HCT116 (cell line): ENCODE data around the gene CPT1B. TPM values are rescaled to one million over a fixed set of nuclear protein-coding genes. Genes with fewer than 3 reads are reported as not detected.

ENCODE experiments used
- ATAC-seq: fragments of 200-7000 bp; cut with Tn5 transposase; 2 replicates; pipeline ENCODE4 v1.9.1; 2020; ENCODE audit warnings: mild to moderate bottlenecking, moderate library complexity
- BruUV-seq: library from RNA; stranded (reverse); fragments of 400-500 nt; replicated peaks from 2 replicates; lab custom pipeline; 2021; lab: Mats Ljungman, UMichigan
- CTCF ChIA-PET: fragments of 300-600 bp; sonication (Branson Sonifier 250); formaldehyde crosslinking; loops from one replicate; lab custom pipeline; 2021; ENCODE audit warnings: antibody characterized with exemption; lab: Charles Lee
- POLR2A ChIA-PET: fragments of 300-600, 350-600 bp; sonication (Branson Sonifier 250); formaldehyde crosslinking; loops from one replicate; lab custom pipeline; 2021; ENCODE audit warnings: antibody characterized with exemption; lab: Charles Lee
- RAD21 ChIA-PET, 2 experiments: fragments of 300-600 bp; sonication (Branson Sonifier 250); formaldehyde crosslinking; loops; one replicate each; lab custom pipeline; 2023; ENCODE audit warnings: low total read pairs in 2 of 2; ENCODE audit not compliant: uncharacterized antibody in 2 of 2, unreplicated experiment in 2 of 2, low non-redundant PET in 1 of 2; lab: Charles Lee
- DNase-seq: peaks from one replicate; pipeline ENCODE4 v3.0.0-alpha.2; 2010; ENCODE audit warnings: low read depth, low spot score
- H2AFZ ChIP-seq: fragments of 200-600 bp; shearing (Covaris generic), sonication (generic); 2 replicates; pipeline ENCODE4 v1.6.1; 2017; ENCODE audit warnings: low read depth, mixed run types, mixed read lengths, antibody characterized with exemption, low read length; ENCODE audit not compliant: poor library complexity, severe bottlenecking
- H3K27ac ChIP-seq: 2 replicates; pipeline ENCODE4 v1.5.1; 2012; ENCODE audit warnings: low read depth, low read length
- H3K27me3 ChIP-seq: fragments of 200-600 bp; sonication (generic); 2 replicates; pipeline ENCODE4 v1.6.1; 2016; ENCODE audit warnings: mixed run types, low read length, mixed read lengths; ENCODE audit not compliant: insufficient read depth
- H3K36me3 ChIP-seq, 2 experiments: fragments of 200-500 bp in 1 of 2; fragments of 200-600 bp in 1 of 2; sonication (Bioruptor generic) in 1 of 2; sonication (generic) in 1 of 2; 2 replicates each; pipeline versions ENCODE4 v1.5.1 to v1.6.1; 2014 to 2016; ENCODE audit warnings: low read length in 2 of 2, inconsistent platforms in 1 of 2, mixed read lengths in 1 of 2, mixed run types in 1 of 2; ENCODE audit not compliant: insufficient read depth in 2 of 2, control insufficient read depth in 1 of 2
- H3K4me1 ChIP-seq, 2 experiments: fragments of 200-600 bp in 1 of 2; sonication (generic) in 1 of 2; 2 replicates each; pipeline versions ENCODE4 v1.5.1 to v1.6.1; 2012 to 2017; ENCODE audit warnings: low read length in 2 of 2, inconsistent platforms in 1 of 2, mild to moderate bottlenecking in 1 of 2, mixed read lengths in 1 of 2, mixed run types in 1 of 2, moderate library complexity in 1 of 2; ENCODE audit not compliant: insufficient read depth in 2 of 2, control insufficient read depth in 1 of 2
- H3K4me2 ChIP-seq: fragments of 200-600 bp; sonication (generic); 2 replicates; pipeline ENCODE4 v1.6.1; 2017; ENCODE audit warnings: mixed run types, low read length, mixed read lengths
- H3K4me3 ChIP-seq, 2 experiments: fragments of 200-600 bp in 1 of 2; sonication (generic) in 1 of 2; replicated peaks in 1 of 2; 2 replicates each; pipeline ENCODE4 v1.5.1; 2011 to 2016; ENCODE audit warnings: low read length in 2 of 2, control low read depth in 1 of 2, low read depth in 1 of 2, mild to moderate bottlenecking in 1 of 2, mixed read lengths in 1 of 2, mixed run types in 1 of 2
- H3K79me2 ChIP-seq: fragments of 200-600 bp; sonication (generic); 2 replicates; pipeline ENCODE4 v1.6.1; 2017; ENCODE audit warnings: mild to moderate bottlenecking, mixed run types, low read length, moderate library complexity, mixed read lengths; ENCODE audit not compliant: insufficient read depth
- H3K9ac ChIP-seq: fragments of 200-600 bp; sonication (generic); 2 replicates; pipeline ENCODE4 v1.6.1; 2016; ENCODE audit warnings: low read length, mixed read lengths
- H3K9me2 ChIP-seq: fragments of 200-600 bp; sonication (generic), shearing (Covaris generic); 2 replicates; pipeline ENCODE4 v1.6.1; 2017; ENCODE audit warnings: mixed run types, mild to moderate bottlenecking, moderate library complexity; ENCODE audit not compliant: insufficient read depth
- H3K9me3 ChIP-seq, 2 experiments: fragments of 200-500 bp in 1 of 2; fragments of 200-600 bp in 1 of 2; sonication (Bioruptor generic) in 1 of 2; sonication (generic) in 1 of 2; 2 replicates each; pipeline ENCODE4 v1.6.1; 2014 to 2017; ENCODE audit warnings: low read length in 2 of 2, mixed read lengths in 2 of 2, inconsistent platforms in 1 of 2, low read depth in 1 of 2, mild to moderate bottlenecking in 1 of 2, mixed run types in 1 of 2, moderate library complexity in 1 of 2; ENCODE audit not compliant: control insufficient read depth in 1 of 2, insufficient read depth in 1 of 2
- H4K20me1 ChIP-seq: fragments of 200-600 bp; sonication (generic), shearing (Covaris generic); 2 replicates; pipeline ENCODE4 v1.6.1; 2017; ENCODE audit warnings: mixed run types, mild to moderate bottlenecking, moderate library complexity; ENCODE audit not compliant: insufficient read depth
- CBX3 ChIP-seq: IDR thresholded peaks from 2 replicates; pipeline ENCODE4 v1.6.1; 2012; ENCODE audit warnings: low read depth
- CEBPB ChIP-seq: IDR thresholded peaks from 2 replicates; pipeline ENCODE4 v1.6.1; 2012; ENCODE audit warnings: low read depth
- EGR1 ChIP-seq: IDR thresholded peaks from 2 replicates; pipeline ENCODE4 v1.6.1; 2012; ENCODE audit warnings: low read depth
- ELF1 ChIP-seq: IDR thresholded peaks from 2 replicates; pipeline ENCODE4 v1.6.1; 2012; ENCODE audit warnings: low read depth, borderline replicate concordance
- EZH2 ChIP-seq: fragments of 200-600 bp; sonication (generic); IDR thresholded peaks from 2 replicates; pipeline ENCODE4 v1.6.1; 2017; ENCODE audit warnings: antibody characterized with exemption, mixed run types
- JUND ChIP-seq: IDR thresholded peaks from 2 replicates; pipeline ENCODE4 v1.6.1; 2012
- RAD21 ChIP-seq: IDR thresholded peaks from 2 replicates; pipeline ENCODE4 v1.6.1; 2012; ENCODE audit warnings: low read depth, mild to moderate bottlenecking
- SIN3A ChIP-seq: IDR thresholded peaks from 2 replicates; pipeline ENCODE4 v1.6.1; 2012; ENCODE audit warnings: low read depth
- SRF ChIP-seq: IDR thresholded peaks from 2 replicates; pipeline ENCODE4 v1.6.1; 2012; ENCODE audit warnings: low read depth
- YY1 ChIP-seq: IDR thresholded peaks from 2 replicates; pipeline ENCODE4 v1.6.1; 2011; ENCODE audit warnings: low read length, low read depth, moderate library complexity, mild to moderate bottlenecking; ENCODE audit not compliant: insufficient replicate concordance; ENCODE audit errors: extremely low read depth
- ZFX ChIP-seq: fragments of 450-650 bp; IDR thresholded peaks from 2 replicates; pipeline ENCODE4 v1.6.1; 2017
- ZNF274 ChIP-seq: fragments of 200-500 bp; sonication (Bioruptor generic); IDR thresholded peaks from 2 replicates; pipeline ENCODE4 v1.6.1; 2014; ENCODE audit warnings: mild to moderate bottlenecking, low read depth, low read length, inconsistent platforms
- intact Hi-C: fragments of 100-400 bp; cut with micrococcal nuclease; formaldehyde crosslinking; loops from 2 replicates; pipeline ENCODE4 v1.10.0; 2022
- total RNA-seq: library from RNA; stranded (reverse); gene quantifications from one replicate; pipeline ENCODE4 v1.2.1, GENCODE V29; 2021; ENCODE audit not compliant: unreplicated experiment
- TF ChIP-seq, protein P1 (sequence below): IDR thresholded peaks from 2 replicates; pipeline ENCODE4 v1.6.1; 2012; ENCODE audit warnings: low read depth
- TF ChIP-seq, protein P2 (sequence below), 3 experiments: fragments of 200-600 bp in 1 of 3; sonication (generic) in 1 of 3; IDR thresholded peaks in 2 of 3; conservative IDR thresholded peaks in 1 of 3; 2 replicates each; pipeline ENCODE4 v1.5.1; 2012 to 2017; ENCODE audit warnings: low read depth in 2 of 3, low read length in 2 of 3, antibody characterized with exemption in 1 of 3, borderline replicate concordance in 1 of 3, control low read depth in 1 of 3, mild to moderate bottlenecking in 1 of 3, mixed read lengths in 1 of 3, mixed run types in 1 of 3, moderate library complexity in 1 of 3; ENCODE audit not compliant: insufficient read depth in 1 of 3
- TF ChIP-seq, protein P3 (sequence below): IDR thresholded peaks from 2 replicates; pipeline ENCODE4 v1.6.1; 2011; ENCODE audit warnings: mild to moderate bottlenecking, low read length, moderate library complexity; ENCODE audit not compliant: insufficient replicate concordance; ENCODE audit errors: extremely low read depth
- TF ChIP-seq, protein P4 (sequence below): IDR thresholded peaks from 2 replicates; pipeline ENCODE4 v1.6.1; 2012

Gene CPT1B
- total RNA-seq, 1 experiment from 2014 or later: 35.1 TPM

DNA sequence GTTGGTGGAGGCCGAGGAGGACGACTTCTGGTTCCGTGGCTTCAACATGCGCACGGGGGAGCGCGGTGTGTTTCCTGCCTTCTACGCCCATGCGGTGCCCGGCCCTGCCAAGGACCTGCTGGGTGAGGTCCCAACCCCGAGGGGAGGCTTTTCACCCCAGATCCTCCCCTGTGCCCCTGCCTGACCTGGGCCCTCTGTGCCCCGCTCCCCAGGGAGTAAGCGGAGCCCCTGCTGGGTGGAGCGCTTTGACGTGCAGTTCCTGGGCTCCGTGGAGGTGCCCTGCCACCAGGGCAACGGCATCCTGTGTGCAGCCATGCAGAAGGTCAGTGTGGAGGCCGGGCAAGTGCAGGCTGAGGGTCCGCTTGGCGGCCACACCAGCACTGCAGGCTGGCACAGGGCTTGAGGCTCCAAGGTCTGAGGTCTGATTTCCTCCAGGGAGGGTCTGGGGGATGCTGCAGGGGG, 27.4 kb upstream of the CPT1B start:
- intact Hi-C loops: no loop called here
- no peak for DNase-seq
- no peaks in the 10 kb centered on the region for H4K20me1 ChIP-seq
- ATAC-seq: no peak
- ChIA-PET RAD21 (no interaction called here), POLR2A (no interaction called here), CTCF (interaction anchor here (1.2 kb wide), 1 partner anchor 15 kb away, joined by 4 read pairs; no protein-coding TSS in a partner anchor)
- no peaks in the 10 kb centered on the region for H3K79me2 ChIP-seq
- no peak overlapping the region for H3K4me2 ChIP-seq
- no TSS peak for BruUV-seq
- H3K9ac ChIP-seq: no peak overlapping the region
- H3K9me2 ChIP-seq: no peaks in the 10 kb centered on the region
- no peak overlapping the region for H2AFZ ChIP-seq
- H3K4me3 ChIP-seq: no peak overlapping the region
- H3K4me1 ChIP-seq: peaks cover 0 to 4% of the 10 kb centered on the region in 2 experiments; a peak in 1 of 4 replicates
- TF ChIP-seq EGR1: no peak
- no peak for TF ChIP-seq EZH2
- no peak for TF ChIP-seq ZNF274
- TF ChIP-seq, protein P1, sequence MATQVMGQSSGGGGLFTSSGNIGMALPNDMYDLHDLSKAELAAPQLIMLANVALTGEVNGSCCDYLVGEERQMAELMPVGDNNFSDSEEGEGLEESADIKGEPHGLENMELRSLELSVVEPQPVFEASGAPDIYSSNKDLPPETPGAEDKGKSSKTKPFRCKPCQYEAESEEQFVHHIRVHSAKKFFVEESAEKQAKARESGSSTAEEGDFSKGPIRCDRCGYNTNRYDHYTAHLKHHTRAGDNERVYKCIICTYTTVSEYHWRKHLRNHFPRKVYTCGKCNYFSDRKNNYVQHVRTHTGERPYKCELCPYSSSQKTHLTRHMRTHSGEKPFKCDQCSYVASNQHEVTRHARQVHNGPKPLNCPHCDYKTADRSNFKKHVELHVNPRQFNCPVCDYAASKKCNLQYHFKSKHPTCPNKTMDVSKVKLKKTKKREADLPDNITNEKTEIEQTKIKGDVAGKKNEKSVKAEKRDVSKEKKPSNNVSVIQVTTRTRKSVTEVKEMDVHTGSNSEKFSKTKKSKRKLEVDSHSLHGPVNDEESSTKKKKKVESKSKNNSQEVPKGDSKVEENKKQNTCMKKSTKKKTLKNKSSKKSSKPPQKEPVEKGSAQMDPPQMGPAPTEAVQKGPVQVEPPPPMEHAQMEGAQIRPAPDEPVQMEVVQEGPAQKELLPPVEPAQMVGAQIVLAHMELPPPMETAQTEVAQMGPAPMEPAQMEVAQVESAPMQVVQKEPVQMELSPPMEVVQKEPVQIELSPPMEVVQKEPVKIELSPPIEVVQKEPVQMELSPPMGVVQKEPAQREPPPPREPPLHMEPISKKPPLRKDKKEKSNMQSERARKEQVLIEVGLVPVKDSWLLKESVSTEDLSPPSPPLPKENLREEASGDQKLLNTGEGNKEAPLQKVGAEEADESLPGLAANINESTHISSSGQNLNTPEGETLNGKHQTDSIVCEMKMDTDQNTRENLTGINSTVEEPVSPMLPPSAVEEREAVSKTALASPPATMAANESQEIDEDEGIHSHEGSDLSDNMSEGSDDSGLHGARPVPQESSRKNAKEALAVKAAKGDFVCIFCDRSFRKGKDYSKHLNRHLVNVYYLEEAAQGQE: no peak
- no peak for TF ChIP-seq CBX3
- TF ChIP-seq SRF: no peak
- no peak for TF ChIP-seq ZFX
- TF ChIP-seq, protein P2, sequence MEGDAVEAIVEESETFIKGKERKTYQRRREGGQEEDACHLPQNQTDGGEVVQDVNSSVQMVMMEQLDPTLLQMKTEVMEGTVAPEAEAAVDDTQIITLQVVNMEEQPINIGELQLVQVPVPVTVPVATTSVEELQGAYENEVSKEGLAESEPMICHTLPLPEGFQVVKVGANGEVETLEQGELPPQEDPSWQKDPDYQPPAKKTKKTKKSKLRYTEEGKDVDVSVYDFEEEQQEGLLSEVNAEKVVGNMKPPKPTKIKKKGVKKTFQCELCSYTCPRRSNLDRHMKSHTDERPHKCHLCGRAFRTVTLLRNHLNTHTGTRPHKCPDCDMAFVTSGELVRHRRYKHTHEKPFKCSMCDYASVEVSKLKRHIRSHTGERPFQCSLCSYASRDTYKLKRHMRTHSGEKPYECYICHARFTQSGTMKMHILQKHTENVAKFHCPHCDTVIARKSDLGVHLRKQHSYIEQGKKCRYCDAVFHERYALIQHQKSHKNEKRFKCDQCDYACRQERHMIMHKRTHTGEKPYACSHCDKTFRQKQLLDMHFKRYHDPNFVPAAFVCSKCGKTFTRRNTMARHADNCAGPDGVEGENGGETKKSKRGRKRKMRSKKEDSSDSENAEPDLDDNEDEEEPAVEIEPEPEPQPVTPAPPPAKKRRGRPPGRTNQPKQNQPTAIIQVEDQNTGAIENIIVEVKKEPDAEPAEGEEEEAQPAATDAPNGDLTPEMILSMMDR (IDR thresholded peaks at IDR 0.05 in 2 of 3, conservative IDR thresholded peaks at IDR 0.05 in 1 of 3; ENCODE audit: borderline replicate concordance in 1 of 3, insufficient read depth in 1 of 3, low read depth in 2 of 3, low read length in 2 of 3): no peak
- TF ChIP-seq CEBPB: no peak
- TF ChIP-seq RAD21: no peak
- no peak for TF ChIP-seq JUND
- no peak for TF ChIP-seq YY1
- no peak for TF ChIP-seq SIN3A
- TF ChIP-seq, protein P3, sequence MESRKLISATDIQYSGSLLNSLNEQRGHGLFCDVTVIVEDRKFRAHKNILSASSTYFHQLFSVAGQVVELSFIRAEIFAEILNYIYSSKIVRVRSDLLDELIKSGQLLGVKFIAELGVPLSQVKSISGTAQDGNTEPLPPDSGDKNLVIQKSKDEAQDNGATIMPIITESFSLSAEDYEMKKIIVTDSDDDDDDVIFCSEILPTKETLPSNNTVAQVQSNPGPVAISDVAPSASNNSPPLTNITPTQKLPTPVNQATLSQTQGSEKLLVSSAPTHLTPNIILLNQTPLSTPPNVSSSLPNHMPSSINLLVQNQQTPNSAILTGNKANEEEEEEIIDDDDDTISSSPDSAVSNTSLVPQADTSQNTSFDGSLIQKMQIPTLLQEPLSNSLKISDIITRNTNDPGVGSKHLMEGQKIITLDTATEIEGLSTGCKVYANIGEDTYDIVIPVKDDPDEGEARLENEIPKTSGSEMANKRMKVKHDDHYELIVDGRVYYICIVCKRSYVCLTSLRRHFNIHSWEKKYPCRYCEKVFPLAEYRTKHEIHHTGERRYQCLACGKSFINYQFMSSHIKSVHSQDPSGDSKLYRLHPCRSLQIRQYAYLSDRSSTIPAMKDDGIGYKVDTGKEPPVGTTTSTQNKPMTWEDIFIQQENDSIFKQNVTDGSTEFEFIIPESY: no peak
- TF ChIP-seq, protein P4, sequence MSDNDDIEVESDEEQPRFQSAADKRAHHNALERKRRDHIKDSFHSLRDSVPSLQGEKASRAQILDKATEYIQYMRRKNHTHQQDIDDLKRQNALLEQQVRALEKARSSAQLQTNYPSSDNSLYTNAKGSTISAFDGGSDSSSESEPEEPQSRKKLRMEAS: no peak
- TF ChIP-seq ELF1: no peak
- no peaks in the 10 kb centered on the region for H3K9me3 ChIP-seq
- H3K27me3 ChIP-seq: no peaks in the 10 kb centered on the region
- H3K36me3 ChIP-seq: no peaks in the 10 kb centered on the region
- no peak overlapping the region for H3K27ac ChIP-seq
